ENCODE data around the gene P4HA2. TPM values are rescaled to one million over a fixed set of nuclear protein-coding genes. Genes with fewer than 3 reads are reported as not detected.

P4HA2 gene
- total RNA-seq, 1 experiment from 2014 or later: 51.8 TPM

DNA sequence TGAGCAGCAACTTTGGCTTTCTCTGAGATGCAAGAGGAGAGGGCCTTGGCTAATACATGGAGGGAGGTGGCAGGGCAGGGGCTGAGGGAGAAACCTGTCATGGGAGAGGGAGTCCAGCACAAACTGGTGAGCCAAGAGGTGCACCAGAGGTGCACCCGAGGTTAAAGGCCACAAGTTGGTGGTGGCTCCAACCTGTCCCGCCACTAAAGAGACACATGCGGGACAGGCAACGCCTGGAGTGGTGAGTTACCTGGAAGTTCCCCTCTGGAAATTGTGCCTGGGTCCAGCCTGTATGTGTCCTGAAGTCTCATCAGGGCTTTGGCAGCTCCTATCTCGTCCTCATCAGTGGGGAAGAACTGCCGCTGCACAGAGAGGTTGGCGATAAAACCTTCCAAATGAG is 14.0 kb downstream of the P4HA2 start:
- H3K9me3 Mint-ChIP-seq (ENCODE audit: low read depth, unreplicated experiment): no peaks in the 10 kb centered on the region
- no peak for TF ChIP-seq CTCF (IDR thresholded peaks at IDR 0.05; ENCODE audit: unreplicated experiment)
- no peak overlapping the region for H3K4me3 Mint-ChIP-seq (ENCODE audit: low read depth, unreplicated experiment)
- intact Hi-C loops (cut with micrococcal nuclease; ENCODE audit: unreplicated experiment): no loop called here
- no peak overlapping the region for H3K27ac Mint-ChIP-seq (ENCODE audit: unreplicated experiment)
- peaks cover 6% of the 10 kb centered on the region for H3K4me1 Mint-ChIP-seq (ENCODE audit: low read depth, unreplicated experiment)
- CTCF ChIA-PET: no interaction called here
- H3K36me3 Mint-ChIP-seq (ENCODE audit: insufficient read depth, unreplicated experiment): peaks cover 7% of the 10 kb centered on the region
- no peak for DNase-seq
- no TSS peak for BruUV-seq (replicated peaks)
- no peaks in the 10 kb centered on the region for H3K27me3 Mint-ChIP-seq (ENCODE audit: unreplicated experiment)

- Mint-ChIP-seq H3K27me3 (ENCODE audit: unreplicated experiment) (no peaks in the 10 kb centered on the region), H3K27ac (ENCODE audit: unreplicated experiment) (no peak overlapping the region), H3K4me3 (ENCODE audit: low read depth, unreplicated experiment) (no peak overlapping the region), H3K36me3 (ENCODE audit: insufficient read depth, unreplicated experiment) (peaks cover 6% of the 10 kb centered on the region), H3K4me1 (ENCODE audit: low read depth, unreplicated experiment) (peaks cover 6% of the 10 kb centered on the region), H3K9me3 (ENCODE audit: low read depth, unreplicated experiment) (no peaks in the 10 kb centered on the region)
- no TSS peak for BruUV-seq (replicated peaks)
- CTCF ChIA-PET: interaction anchor here (1.1 kb wide), 1 partner anchor 32 kb away, joined by 5 read pairs; no protein-coding TSS in a partner anchor
- no peak for TF ChIP-seq CTCF (IDR thresholded peaks at IDR 0.05; ENCODE audit: unreplicated experiment)
- no peak for DNase-seq
- intact Hi-C loops (cut with micrococcal nuclease; ENCODE audit: unreplicated experiment): no loop called here
Observed at GRCh38 chr5:132211787-132212186, 15.9 kb downstream of the P4HA2 start.

- Mint-ChIP-seq H3K27me3 (ENCODE audit: unreplicated experiment) (no peaks in the 10 kb centered on the region), H3K36me3 (ENCODE audit: insufficient read depth, unreplicated experiment) (peaks cover 6% of the 10 kb centered on the region), H3K4me3 (ENCODE audit: low read depth, unreplicated experiment) (no peak overlapping the region), H3K9me3 (ENCODE audit: low read depth, unreplicated experiment) (no peaks in the 10 kb centered on the region), H3K4me1 (ENCODE audit: low read depth, unreplicated experiment) (peaks cover 6% of the 10 kb centered on the region), H3K27ac (ENCODE audit: unreplicated experiment) (no peak overlapping the region)
- no TSS peak for BruUV-seq (replicated peaks)
- CTCF ChIA-PET: interaction anchor here (1.1 kb wide), 1 partner anchor 31 kb away, joined by 5 read pairs; no protein-coding TSS in a partner anchor
- intact Hi-C loops (cut with micrococcal nuclease; ENCODE audit: unreplicated experiment): no loop called here
- TF ChIP-seq CTCF (IDR thresholded peaks at IDR 0.05; ENCODE audit: unreplicated experiment): no peak
- no peak for DNase-seq
Observed at GRCh38 chr5:132210944-132211343, 16.7 kb downstream of the P4HA2 start.

GRCh38 chr5:132209901-132210545 is 17.6 kb downstream of the P4HA2 start:
- peaks cover 6% of the 10 kb centered on the region for H3K36me3 Mint-ChIP-seq (ENCODE audit: insufficient read depth, unreplicated experiment)
- H3K9me3 Mint-ChIP-seq (ENCODE audit: low read depth, unreplicated experiment): no peaks in the 10 kb centered on the region
- BruUV-seq (replicated peaks): no TSS peak
- H3K27me3 Mint-ChIP-seq (ENCODE audit: unreplicated experiment): no peaks in the 10 kb centered on the region
- CTCF ChIA-PET: interaction anchor here (0.7 kb wide), 1 partner anchor 140 kb away, joined by 8 read pairs; no protein-coding TSS in a partner anchor
- peaks cover 1% of the 10 kb centered on the region for H3K4me1 Mint-ChIP-seq (ENCODE audit: low read depth, unreplicated experiment)
- H3K4me3 Mint-ChIP-seq (ENCODE audit: low read depth, unreplicated experiment): no peak overlapping the region
- no peak overlapping the region for H3K27ac Mint-ChIP-seq (ENCODE audit: unreplicated experiment)
- TF ChIP-seq CTCF (IDR thresholded peaks at IDR 0.05; ENCODE audit: unreplicated experiment): no peak
- DNase-seq: no peak
- intact Hi-C loops (cut with micrococcal nuclease; ENCODE audit: unreplicated experiment): no loop called here

Measured in Calu3 (cell line).